RCC 7860 (cell line): ENCODE measurements around the gene TMEM26.
"Not testable (repeated sequence)": the region's sequence is repeated elsewhere in the genome, so short reads cannot be mapped to it uniquely, and the experiment has no call there.

Experiments
- DNase-seq: peaks from one replicate; pipeline ENCODE4 v3.0.0-alpha.2; 2015; ENCODE audit warnings: low spot score
- FAIRE-seq: peaks from 2 replicates; lab custom pipeline; 2012; peaks lifted over from hg19 to GRCh38; lab: Jason Lieb, UNC

TMEM26 gene

DNA sequence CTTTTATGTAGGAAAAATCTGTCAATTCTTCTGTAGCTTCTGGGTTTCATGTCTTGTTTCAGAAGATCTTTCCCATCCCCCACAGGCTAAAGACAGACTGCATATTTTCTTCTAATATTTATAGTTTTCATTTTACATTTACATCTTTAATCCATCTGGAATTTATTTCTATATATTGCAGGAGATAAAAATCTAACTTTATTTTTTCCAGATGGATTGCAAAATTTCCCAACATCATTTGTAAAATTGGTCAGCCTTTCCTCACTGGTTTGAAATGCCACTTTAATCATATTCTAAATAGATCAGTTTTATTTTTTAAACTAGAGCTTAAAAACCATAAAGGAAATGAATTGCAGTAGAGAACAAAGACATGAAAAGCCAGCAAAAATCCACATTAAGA lies 46.9 kb downstream of the TMEM26 start:
- DNase-seq (no peak), FAIRE-seq (no peak)

DNA sequence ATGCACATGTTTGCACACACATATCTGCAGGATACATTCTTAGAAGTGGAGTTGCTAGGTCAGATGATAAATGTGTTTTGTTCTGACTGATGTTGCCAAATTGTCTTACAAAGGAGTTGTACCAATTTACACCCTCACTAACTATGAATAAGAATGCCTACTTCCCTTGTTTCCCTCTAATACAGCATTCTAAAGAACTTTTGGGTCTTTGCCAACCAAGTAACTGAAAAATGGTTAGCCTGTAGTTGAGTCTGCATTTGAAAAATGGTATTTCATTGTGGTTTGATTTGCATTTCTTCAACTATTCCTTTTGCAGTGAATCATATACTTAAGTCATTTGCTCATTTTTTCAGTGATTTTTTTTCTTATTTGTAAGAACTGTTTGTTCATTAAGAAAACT lies 48.4 kb downstream of the TMEM26 start:
- DNase-seq (no peak), FAIRE-seq (no peak)

DNA sequence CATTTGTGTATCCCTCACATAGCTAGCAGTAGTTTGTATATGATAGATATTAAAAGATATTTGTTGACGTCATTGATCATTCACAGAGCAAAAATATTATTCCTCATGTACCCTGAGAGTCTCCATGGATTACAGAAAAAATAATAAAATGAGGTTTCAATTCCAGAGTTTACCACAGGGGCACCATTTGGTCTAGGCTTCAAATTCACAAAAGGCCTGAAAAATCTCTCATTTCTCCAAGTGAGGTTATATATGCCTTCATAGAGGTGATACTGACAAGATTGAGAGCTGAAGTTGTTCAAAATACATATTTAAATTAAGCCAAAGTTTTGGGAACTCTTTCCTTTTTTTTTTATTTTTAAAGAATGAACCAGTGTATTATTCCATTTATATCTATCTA lies 52.7 kb downstream of the TMEM26 start:
- DNase-seq = no peak
- FAIRE-seq = no peak

DNA sequence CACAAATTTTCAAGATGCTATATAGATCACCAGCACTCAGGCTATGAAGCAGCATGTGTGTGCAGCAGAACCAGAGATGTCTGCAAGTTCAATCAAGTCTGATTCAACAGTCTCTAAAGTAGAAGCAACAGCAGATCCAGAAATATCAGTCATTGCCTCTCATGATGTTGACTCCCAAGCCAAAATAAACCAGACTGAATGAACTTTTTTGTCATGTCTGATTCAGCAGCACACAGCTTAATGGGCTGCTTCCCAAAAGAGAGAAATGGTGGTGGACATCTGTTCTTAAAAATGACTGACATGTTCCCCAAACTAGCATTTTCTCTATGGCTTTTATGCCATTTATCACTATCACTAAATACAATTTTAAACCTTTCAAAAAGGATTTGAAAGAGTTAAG lies 53.8 kb downstream of the TMEM26 start:
- FAIRE-seq = no peak
- DNase-seq = no peak

DNA sequence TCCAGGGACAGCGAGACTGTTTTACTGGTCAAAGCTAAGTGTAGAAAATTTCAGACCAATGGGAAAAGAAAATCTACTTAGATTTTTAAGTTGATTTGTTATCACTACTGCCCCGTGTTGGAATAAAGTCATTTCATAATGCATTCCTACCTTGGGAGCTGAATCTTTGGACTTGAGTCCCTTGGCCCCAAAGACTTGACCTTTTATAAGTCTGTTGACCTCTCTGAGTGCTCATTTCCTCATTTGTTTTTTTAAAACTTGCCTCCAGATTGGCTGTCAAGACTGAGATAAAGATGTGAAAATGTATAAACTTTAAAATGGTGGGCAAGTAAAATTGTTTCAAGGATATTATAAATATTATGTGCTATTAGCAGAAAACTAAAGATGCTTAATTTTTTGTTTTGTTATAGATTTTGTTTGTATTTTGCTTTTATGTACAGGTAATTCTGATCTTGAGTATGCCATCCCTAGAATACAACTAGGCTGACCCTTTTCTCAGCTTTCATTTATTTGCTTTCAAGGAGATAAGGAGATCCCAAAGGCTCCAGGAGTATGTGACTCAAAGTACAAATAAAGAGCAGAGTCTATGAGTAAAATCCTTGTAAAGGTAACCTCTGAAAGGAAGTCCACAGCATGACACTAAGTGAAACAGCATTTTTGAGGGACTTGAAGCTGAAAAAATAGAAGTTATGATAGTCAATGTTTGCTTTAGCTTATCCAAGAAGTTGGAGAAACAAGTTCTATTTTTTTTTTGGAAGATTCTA lies 54.6 kb downstream of the TMEM26 start:
- no peak for FAIRE-seq
- no peak for DNase-seq

DNA sequence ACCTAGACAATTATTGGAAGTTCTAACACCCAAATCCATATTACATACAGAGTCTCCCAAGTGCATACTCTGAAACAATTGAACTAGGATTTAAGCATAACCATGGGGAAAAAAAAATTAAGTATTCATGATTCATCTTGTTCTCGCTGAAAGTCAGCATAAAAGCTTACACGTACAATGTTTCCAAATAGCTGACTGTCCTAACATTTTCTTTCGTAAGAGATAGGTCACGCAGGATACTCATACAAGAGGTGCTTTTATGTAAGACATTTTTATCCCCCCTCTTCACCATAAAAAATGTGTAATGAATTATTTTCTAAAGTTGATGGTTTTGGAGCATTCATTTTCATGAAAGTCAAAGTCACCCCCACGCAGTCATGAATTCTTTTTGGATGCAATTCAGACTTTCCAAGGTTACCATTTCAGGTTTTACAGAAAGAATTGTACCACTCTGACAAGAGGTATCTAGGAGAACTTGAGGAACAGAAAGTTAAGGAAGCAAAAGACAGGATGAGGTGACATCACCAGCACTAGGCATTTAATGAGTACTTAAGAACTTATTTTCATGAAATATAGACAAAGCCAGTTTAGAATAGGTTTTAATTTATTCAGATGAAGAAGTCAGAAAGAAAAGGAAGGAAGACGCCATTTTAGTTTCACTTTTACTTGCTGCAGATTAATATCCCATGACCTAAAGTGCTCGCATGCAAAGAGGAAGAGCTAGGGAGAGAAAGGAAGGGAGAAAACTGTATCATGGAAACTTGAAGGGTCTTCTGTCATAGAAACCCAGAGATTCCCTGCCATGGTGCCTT lies 55.8 kb downstream of the TMEM26 start:
- FAIRE-seq (no peak), DNase-seq (no peak)

DNA sequence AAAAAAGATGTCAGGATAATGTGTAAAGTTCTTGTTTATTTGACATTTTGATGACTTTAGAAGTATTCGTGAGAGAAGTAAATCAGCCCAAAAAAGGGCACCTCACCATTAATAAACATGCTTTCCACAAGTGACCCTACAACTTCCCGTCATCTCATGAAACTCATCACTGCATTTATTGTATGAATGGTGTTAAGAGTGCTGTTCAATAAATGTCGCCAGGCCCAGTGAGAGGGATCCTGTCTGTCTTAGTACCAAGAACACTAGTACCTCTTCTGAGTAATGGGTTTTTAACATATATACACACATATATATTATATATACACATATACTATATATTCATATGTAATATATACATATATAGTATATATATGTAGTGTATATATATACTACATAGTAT lies 61.9 kb downstream of the TMEM26 start:
- no peak for FAIRE-seq
- no peak for DNase-seq

DNA sequence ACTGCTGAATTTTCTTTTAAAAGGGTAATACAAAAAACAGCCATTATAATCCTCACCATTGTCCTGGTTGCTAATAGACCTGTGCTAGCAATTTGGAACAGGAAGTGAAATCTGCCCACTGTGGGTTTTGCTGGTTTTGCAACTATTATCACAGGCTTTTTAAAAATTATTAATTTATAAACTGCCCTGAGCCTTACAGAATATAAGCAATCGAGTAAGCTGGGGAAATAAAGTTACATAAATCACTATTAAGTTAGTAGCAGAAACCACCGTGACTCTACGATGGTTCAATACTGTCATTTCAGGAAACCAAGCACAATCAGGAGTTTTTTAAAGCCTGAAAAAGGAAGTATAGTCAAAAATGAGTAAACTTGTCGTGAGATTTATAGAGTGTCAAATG lies 62.3 kb downstream of the TMEM26 start:
- FAIRE-seq (no peak), DNase-seq (no peak)

DNA sequence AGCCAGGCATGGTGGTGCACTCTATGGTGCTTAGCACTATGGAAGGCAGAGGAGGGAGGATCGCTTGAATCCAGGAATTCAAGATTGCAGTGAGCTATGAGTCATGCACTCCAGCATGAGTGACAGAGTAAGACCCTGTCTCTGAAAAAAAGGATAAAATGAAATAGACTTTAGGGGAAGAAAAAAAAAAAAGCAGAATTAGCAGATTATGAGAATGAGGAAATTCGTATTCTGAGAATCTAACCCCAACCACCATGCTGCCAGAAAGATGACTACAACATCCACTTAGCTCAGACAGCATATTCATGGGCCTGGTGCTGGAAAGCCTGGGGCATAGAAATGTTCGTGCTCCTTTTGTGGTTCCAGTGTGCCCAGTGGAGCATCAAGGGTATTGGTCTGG lies 63.3 kb downstream of the TMEM26 start:
- DNase-seq = no peak
- no peak for FAIRE-seq

DNA sequence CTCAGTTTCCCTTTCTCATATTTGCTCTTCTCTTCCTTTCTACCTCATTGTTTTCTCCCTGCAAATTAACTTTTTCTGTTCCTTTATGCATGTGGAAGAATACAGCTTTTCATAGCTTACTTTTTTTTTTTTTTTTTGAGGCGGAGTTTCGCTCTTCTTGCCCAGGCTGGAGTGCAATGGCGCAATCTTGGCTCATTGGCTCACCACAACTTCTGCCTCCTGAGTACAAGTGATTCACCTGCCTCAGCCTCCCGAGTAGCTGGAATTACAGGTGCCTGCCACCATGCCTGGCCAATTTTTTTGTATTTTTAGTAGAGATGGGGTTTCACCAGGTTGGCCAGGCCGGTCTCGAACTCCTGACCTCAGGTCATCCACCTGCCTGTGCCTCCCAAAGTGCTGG lies 64.2 kb downstream of the TMEM26 start:
- DNase-seq, FAIRE-seq: not testable (repeated sequence)

DNA sequence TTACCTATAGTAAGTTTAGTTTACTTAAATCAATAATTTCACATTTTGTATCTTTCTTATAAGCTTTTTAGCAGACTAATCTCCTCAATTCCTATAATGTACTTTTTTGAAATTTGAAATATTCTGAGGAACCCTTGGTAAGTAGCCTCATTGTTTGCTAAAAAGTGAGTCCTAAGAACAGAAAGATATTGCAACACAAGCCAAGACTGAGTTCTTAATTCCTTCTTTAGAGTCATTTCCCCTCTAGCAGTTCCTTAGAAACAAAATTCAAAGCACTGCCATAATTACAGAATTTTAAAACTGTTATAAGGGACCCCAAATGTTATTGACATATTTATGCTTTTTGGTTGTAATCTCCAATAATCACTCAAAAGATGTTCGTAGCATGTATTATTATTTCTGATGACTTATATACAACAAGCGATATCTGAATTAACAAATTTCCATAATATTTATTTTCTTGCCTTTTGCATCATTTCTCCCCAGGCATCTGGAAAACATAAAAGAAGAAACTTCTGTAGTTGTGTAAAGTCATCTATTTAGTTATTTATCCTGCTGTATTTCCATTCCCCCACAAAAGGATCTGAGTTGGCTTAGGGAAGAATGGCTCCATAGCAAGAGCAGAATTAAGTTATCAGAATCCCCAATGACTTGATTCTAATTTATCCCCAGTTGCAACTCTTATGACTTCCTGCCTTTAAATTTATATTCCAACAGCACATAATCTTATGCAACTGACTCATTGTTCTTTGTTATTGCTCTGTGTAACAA lies 67.8 kb downstream of the TMEM26 start:
- DNase-seq (no peak), FAIRE-seq (no peak)

DNA sequence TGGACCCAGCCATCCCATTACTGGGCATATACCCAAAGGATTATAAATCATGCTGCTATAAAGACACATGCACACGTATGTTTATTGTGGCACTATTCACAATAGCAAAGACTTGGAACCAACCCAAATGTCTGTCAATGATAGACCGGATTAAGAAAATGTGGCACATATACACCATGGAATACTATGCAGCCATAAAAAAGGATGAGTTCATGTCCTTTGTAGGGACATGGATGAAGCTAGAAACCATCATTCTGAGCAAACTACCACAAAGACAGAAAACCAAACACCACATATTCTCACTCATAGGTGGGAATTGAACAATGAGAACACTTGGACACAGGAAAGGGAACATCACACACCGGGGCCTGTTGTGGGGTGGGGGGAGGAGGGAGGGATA lies 72.0 kb downstream of the TMEM26 start:
- DNase-seq, FAIRE-seq: not testable (repeated sequence)

DNA sequence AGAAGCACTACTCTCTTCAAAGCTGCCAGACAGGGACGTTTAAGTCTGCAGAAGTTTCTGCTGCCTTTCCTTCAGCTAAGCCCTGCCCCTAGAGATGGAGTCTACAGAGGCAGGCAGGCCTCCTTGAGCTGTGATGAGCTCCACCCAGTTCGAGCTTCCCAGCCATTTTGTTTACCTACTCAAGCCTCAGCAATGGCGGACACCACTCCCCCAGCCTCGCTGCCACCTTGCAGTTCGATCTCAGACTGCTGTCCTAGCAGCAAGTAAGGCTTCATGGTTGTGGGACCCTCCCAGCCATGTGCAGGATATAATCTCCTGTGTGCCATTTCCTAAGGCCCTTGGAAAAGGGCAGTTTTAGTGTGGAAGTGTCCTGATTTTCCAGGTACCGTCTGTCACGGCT lies 74.3 kb downstream of the TMEM26 start:
- DNase-seq = no peak
- no peak for FAIRE-seq

DNA sequence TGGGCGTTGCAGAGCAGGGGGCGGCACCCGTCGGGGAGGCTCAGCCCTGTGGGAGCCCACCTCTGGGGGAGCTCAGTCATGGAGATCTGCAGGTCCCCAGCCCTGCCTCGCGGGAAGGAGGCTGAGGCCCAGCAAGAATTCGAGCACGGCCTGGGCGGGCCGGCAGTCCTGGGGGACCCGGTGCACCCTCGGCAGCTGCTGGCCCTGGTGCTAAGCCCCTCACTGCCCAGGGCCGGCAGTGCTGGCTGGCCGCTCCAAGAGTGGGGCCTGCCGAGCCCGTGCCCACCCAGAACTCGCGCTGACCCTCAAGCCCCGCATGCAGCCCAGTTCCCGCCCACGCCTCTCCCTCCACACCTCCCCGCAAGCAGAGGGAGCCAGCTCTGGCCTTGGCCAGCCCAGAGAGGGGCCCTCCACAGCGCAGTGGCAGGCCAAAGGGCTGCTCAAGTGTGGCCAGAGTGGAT lies 76.2 kb downstream of the TMEM26 start:
- FAIRE-seq = no peak
- no peak for DNase-seq

DNA sequence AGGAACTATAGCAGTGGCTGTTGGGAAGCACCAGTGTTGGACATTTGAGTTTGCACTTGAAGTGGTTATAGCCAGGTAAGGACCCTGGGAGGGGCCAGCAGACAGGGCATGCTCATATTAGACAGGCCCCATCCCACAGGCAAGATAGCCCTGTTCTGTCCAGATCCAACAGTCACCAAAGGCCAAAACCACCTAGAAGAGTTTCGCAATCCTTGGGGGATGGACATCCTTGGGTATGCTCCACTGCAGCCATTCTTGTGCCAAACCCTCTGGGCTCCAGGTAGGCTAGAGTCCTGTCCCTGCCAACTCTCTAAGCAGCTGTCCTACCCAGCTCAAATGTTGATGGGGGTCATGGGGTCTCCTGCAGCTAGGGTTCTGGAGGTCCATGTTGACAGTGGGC lies 76.8 kb downstream of the TMEM26 start:
- no peak for DNase-seq
- FAIRE-seq = no peak

DNA sequence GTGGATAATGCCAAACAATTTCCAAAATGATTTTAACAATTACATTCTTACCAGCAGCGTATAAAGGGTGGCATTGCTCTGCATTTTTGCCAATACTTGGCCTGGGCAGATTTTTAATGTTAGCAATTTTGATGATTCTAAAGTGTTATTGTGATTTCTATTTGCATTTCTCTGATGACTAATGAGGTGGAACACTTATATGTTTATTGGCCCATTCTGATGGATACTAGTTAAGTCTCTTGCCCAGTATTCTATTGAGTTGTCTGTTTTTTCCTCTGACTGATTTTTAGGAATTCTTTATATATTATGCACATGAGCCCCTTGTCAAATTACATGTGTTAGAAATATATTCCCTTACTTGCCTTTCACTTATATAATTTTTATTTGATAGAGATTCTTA lies 86.8 kb downstream of the TMEM26 start:
- FAIRE-seq (no peak), DNase-seq (no peak)

DNA sequence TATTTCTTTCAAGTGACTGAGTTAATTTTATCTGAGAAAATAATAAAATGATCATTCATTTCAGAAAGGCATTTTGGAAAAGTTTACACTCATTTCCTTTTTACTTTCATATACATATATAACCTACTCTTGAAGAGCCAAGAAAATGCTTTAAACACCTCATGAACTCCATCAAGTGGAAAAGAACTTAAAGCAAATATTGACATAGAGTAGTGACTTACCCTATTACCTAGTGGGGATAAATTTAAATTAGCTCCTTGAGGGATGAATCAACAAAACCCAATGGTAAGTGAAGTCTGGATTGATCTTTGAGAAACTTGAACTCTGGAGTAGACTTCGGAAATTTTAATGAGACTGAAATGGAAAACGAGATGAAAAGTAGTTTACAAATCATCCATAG lies 88.6 kb downstream of the TMEM26 start:
- no peak for DNase-seq
- no peak for FAIRE-seq

DNA sequence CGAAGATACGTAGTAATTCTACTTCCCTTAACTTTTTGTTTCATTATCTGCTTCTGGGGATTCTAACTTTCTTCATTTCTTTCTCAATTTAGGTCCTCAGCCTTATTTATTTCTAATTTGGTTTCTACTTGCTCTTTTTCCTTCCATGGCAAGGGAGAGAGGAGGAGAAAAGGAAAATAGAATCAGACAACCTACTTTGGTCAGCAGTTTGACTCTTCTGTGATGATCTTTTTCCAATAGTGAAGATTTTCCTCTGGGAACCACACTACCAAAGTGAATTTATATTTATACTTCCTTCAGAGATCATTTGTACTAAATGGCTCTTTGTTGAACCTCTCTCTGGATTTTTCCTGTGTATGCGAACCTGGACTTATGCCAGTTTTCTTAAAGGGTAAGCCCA lies 90.2 kb downstream of the TMEM26 start:
- no peak for FAIRE-seq
- no peak for DNase-seq

DNA sequence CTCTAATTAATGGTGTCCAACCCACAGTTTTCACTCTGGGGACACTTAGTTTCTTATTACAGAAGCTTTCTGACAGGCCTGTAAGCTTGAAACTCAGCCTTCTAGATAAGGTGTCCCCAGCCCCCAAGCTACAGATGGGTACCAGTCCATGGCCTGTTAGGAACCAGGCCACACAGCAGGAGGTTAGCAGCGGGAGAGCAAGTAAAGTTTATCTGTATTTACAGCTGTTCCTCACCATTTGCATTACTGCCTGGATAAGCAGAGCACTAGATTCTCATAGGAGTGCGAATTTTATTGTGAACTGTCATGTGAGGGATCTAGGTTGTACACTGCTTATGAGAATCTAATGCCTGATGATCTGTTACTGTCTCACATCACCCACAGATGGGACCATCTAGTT lies 93.7 kb downstream of the TMEM26 start:
- DNase-seq = no peak
- FAIRE-seq = no peak

DNA sequence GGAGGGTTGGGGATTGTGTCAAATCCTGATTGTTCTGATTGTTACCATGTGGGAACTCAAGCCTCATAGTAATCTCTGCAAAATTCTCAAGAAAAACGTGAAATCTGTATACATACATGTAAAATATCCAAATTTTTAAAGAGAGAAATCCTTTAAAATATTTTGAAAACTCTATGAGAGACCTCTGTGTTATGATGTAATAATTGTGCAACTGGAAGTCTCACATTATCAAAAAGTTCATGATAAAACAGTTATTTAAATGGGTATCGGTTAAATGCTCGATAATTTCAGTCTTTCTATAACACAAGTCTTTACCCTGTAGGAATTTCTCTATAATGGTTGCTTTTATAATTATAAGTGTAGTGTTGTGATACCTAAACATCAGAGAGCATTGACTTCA lies 95.5 kb downstream of the TMEM26 start:
- FAIRE-seq (no peak), DNase-seq (no peak)
